Activated naive CD8-positive, alpha-beta T cell treated with anti-CD3 and anti-CD28 coated beads, Interleukin-2, amount 50 U/mL, for 16 hours (primary cell): ENCODE measurements around the gene IPO13.

Source experiments
- DNase-seq: peaks from one replicate; pipeline ENCODE4 v3.0.0-alpha.2; 2020; ENCODE audit warnings: low read depth, low spot score

Gene IPO13

GRCh38 chr1:43987159-43987902 lies 40.6 kb downstream of the IPO13 start:
- no peak for DNase-seq

DNA sequence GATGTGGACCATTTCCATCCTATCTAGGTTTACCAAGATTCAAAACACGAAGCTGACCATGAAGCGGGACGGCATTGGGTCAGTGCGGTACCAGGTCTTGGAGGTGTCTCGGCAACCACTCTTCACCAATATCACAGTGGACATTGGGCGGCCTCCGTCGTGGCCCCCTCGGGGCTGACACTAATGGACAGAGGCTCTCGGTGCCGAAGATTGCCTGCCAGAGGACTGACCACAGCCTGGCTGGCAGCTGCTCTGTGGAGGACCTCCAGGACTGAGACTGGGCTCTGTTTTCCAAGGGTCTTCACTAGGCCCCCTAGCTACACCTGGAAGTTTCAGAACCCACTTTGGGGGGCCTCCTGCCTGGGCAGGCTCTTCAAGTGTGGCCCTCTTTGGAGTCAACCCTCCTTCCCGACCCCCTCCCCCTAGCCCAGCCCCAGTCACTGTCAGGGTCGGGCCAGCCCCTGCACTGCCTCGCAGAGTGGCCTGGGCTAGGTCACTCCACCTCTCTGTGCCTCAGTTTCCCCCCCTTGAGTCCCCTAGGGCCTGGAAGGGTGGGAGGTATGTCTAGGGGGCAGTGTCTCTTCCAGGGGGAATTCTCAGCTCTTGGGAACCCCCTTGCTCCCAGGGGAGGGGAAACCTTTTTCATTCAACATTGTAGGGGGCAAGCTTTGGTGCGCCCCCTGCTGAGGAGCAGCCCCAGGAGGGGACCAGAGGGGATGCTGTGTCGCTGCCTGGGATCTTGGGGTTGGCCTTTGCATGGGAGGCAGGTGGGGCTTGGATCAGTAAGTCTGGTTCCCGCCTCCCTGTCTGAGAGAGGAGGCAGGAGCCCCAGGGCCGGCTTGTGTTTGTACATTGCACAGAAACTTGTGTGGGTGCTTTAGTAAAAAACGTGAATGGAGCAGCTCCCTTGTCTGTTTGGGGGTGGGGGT lies 43.8 kb downstream of the IPO13 start:
- DNase-seq, result no peak

GRCh38 chr1:43991200-43991475 lies 44.4 kb downstream of the IPO13 start:
- no peak for DNase-seq

DNA sequence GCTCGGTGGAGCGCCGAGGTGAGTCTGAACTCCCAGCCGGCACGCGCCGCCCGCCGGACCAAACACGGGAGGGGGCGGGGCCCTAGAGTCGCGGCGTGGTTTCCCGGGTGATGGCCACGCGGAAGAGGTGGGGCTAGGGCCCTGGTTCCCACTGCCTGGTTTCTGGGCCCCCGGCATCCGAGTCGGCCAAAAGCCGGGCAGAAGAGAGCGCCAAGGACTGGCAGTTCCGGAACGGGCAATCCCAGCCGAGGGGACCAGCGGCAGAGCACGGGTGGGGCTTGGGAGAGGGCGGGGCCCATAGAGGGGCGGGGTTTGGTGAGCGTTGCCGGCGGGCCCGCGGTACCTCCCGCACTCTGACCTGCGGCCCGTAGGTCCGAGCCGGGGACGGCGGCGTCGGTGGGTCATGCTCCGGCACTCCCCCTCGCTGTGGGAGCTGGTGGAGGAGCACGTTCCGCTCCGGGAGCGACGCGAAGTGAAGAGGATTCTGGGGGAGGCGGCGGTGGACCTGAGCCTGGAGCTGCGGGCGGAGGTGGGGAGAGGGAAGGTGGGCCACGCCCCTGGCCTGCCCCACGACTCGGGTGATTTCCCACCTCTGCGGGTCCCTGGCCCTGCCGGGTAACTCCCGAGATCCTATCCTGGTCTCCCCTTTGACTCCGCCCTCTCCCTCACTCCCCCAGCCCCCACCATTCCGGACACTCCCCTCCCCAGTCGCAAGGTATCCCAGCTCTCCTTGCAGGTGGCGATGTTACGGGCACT lies 44.9 kb downstream of the IPO13 start, which contains the start of gene CCDC24:
CCDC24 (plus strand) TSS at position 124 of the 756 bp plus-strand sequence; CDS start at position 404, 280 bp downstream.
- DNase-seq, result peak; percentile 45

DNA sequence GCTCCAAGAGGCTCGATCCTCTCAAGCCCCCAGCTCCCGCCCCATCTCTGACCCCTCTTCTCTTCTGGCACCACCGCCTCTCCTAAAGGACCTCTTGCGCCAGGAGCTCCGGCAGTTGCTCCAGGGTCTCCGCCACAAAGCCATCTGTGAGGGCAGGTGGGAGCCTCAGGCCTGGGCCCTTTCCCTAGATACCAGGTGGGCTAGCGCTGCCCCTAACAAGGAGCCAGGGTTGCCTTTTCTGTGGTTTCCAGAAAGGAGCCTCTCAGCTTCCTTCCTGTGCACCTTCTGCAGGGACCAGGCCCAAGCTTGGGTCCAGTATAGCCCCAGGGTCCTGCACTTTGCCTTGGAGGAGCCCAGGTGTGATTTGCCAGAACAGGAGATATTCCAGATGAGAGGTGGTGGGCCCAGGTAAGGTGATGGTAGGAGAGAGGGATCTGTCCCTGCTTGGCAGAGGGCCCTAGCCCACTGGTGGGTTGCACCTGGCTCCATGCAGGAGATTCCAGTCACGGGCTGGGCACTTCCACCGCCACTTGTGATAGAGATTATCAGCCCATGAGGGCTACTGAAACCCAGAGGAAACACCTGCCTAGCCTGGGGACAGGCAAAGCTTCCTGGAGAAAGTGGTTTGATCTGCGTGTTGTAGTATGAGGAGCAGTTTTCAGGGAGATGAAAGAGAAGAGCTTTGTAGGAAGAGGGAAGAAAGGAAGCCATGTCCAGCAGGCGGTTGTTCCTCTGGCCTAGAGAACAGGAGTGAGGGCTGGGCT lies 45.7 kb downstream of the IPO13 start:
- no peak for DNase-seq

DNA sequence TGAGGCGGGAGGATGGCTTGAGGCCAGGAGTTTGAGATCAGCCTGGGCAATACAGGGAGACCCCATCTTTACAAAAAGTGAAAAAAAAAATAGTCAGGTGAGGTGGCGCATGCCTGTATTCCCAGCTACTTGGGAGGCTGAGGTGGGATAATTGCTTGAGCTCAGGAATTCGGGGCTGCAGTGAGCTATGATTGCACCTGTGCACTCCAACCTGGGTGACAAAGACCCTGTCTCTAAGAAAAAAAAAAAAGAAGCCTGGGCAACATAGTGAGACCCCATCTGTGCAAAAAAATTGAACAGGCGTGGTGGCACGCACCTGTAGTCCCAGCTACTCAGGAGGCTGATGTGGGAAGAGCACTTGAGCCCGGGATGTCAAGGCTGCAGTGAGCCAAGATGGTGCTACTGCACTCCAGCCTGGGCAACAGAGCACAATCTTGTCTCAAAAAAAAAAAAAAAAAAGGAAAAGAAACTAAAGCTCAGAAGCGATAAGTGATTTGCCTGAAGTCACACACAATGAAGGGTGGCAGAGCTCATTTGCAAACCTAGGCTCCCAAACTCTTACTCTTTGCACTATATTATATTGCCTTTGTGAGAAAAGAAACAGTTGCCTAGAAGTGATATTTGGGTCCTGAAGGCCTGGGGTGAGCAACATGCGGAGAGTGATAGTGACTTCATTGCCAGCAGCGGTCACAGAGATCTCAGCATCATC lies 46.6 kb downstream of the IPO13 start:
- DNase-seq, result no peak

GRCh38 chr1:43994071-43994470 lies 47.3 kb downstream of the IPO13 start:
- DNase-seq, result no peak

GRCh38 chr1:43994794-43995790 lies 48.3 kb downstream of the IPO13 start:
- DNase-seq, result no peak

- DNase-seq, result no peak
These were observed 49.4 kb downstream of the IPO13 start for GRCh38 chr1:43995984-43996732.

GRCh38 chr1:43996733-43997115 lies 50.0 kb downstream of the IPO13 start:
- DNase-seq, result no peak

GRCh38 chr1:43997295-43997999 lies 50.7 kb downstream of the IPO13 start:
- DNase-seq, result no peak

GRCh38 chr1:43998000-43998378 lies 51.2 kb downstream of the IPO13 start:
- no peak for DNase-seq

- no peak for DNase-seq
These were observed 52.7 kb downstream of the IPO13 start for GRCh38 chr1:43999455-43999854.

- no peak for DNase-seq
These were observed 53.4 kb downstream of the IPO13 start for GRCh38 chr1:44000122-44000665.

DNA sequence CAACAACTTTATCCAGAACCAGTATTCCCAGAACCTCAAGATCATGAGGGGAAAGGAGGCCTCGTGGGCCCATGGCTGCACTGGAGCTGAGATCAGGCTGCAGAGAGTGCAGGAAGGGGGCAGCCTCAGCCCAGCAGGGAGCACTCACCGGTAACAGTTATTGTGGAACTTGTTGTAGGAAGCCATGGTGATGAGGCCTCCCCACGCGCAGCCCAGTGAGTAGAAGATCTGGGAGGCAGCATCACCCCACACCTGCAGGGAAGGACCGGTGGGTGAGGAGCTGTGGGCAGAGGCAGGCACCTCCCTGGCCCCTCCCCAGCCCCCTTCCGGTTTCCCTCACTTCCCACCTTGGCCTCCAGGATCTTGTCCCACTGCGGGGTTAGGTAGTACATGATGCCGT lies 55.4 kb downstream of the IPO13 start:
- DNase-seq, result no peak

- DNase-seq, result no peak
These were observed 55.9 kb downstream of the IPO13 start for GRCh38 chr1:44002606-44003157.

DNA sequence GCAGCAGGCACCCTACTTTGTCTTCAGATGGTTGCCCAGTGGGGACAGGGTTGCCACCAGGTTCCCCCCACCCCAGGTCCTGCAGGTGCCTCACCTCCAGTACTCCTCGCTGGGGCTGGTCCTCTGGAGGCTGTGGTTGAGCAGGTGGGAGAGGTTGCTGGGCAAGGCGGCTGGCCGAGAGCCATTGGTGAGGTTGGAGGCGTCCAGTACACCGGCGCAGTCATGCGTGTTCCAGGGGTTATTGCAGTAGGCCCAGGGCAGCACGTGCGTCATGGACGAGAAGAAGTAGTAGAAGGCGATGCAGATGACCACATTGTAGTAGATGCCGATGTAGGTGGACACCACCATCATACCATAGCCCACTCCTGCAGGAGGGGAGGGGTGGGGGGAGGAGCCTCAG lies 61.5 kb downstream of the IPO13 start:
- DNase-seq, result no peak
